ENCODE data around the gene OR8G1. TPM values are rescaled to one million over a fixed set of nuclear protein-coding genes. Genes with fewer than 3 reads are reported as not detected.

OR8G1 gene
- total RNA-seq, 4 donors from 2014 or later: not detected

DNA sequence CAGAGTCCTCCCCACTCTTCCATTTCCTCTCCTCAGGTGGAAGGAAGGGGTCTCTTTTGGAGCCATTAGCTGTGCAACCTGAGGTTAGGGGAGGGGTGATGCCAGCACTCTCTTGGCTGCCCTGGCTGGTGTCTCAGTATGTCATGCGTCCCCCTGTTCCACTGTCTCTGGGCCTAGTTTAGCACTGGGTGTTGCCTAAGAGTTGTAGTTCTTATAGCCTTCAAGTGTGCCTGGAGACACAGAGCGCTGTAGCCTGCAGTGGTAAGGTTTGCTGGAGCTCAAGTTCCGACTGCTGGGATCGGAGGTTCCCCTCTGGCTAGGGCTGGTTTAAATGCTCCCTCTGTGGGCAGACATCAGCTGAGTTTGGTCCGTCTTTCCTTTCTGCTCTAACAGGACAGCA lies 36.9 kb upstream of the OR8G1 start:
- intact Hi-C loops (cut with DNase I): no loop called here
- Histone ChIP-seq H3K36me3 (no peaks in the 10 kb centered on the region), H3K4me3 (no peak overlapping the region), H3K9me3 (no peaks in the 10 kb centered on the region), H3K4me1 (no peaks in the 10 kb centered on the region), H3K27ac (replicated peaks in 1 of 4) (no peak overlapping the region), H3K27me3 (no peaks in the 10 kb centered on the region)
- TF ChIP-seq, protein P1, sequence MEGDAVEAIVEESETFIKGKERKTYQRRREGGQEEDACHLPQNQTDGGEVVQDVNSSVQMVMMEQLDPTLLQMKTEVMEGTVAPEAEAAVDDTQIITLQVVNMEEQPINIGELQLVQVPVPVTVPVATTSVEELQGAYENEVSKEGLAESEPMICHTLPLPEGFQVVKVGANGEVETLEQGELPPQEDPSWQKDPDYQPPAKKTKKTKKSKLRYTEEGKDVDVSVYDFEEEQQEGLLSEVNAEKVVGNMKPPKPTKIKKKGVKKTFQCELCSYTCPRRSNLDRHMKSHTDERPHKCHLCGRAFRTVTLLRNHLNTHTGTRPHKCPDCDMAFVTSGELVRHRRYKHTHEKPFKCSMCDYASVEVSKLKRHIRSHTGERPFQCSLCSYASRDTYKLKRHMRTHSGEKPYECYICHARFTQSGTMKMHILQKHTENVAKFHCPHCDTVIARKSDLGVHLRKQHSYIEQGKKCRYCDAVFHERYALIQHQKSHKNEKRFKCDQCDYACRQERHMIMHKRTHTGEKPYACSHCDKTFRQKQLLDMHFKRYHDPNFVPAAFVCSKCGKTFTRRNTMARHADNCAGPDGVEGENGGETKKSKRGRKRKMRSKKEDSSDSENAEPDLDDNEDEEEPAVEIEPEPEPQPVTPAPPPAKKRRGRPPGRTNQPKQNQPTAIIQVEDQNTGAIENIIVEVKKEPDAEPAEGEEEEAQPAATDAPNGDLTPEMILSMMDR (IDR thresholded peaks at IDR 0.05): no peak
- TF ChIP-seq POLR2AphosphoS5 (IDR thresholded peaks at IDR 0.05) (no peak), POLR2A (IDR thresholded peaks at IDR 0.05; ENCODE audit: low read depth) (no peak), EP300 (IDR thresholded peaks at IDR 0.05) (no peak)
- WGBS: 80% methylated on average over 4 of the region's 5 CpGs
- DNase-seq (ENCODE audit: extremely low spot score): no peak

- no peak overlapping the region for H3K27ac ChIP-seq (replicated peaks in 1 of 4)
- no peaks in the 10 kb centered on the region for H3K9me3 ChIP-seq
- H3K4me1 ChIP-seq: no peaks in the 10 kb centered on the region
- 76% methylated on average over 6 of the region's 6 CpGs for WGBS
- no peak for DNase-seq (ENCODE audit: extremely low spot score)
- no peak for TF ChIP-seq POLR2A (IDR thresholded peaks at IDR 0.05; ENCODE audit: low read depth)
- no peak for TF ChIP-seq POLR2AphosphoS5 (IDR thresholded peaks at IDR 0.05)
- no peak for TF ChIP-seq EP300 (IDR thresholded peaks at IDR 0.05)
- TF ChIP-seq, protein P1 (IDR thresholded peaks at IDR 0.05): no peak
- peaks cover 0 to 11% (median 0%) of the 10 kb centered on the region in 4 donors for H3K27me3 ChIP-seq
- H3K36me3 ChIP-seq: no peaks in the 10 kb centered on the region
- no peak overlapping the region for H3K4me3 ChIP-seq
- intact Hi-C loops (cut with DNase I): no loop called here
These were observed 33.6 kb upstream of the OR8G1 start for GRCh38 chr11:124207102-124207792.

GRCh38 chr11:124209824-124210357 lies 31.0 kb upstream of the OR8G1 start:
- 94% methylated on average over 2 of the region's 6 CpGs for WGBS
- peaks cover 0 to 11% (median 0%) of the 10 kb centered on the region in 4 donors for H3K27me3 ChIP-seq
- H3K4me1 ChIP-seq: no peaks in the 10 kb centered on the region
- H3K27ac ChIP-seq (replicated peaks in 1 of 4): no peak overlapping the region
- DNase-seq (ENCODE audit: extremely low spot score): no peak
- H3K9me3 ChIP-seq: no peaks in the 10 kb centered on the region
- H3K4me3 ChIP-seq: no peak overlapping the region
- intact Hi-C loops (cut with DNase I): no loop called here
- TF ChIP-seq EP300 (IDR thresholded peaks at IDR 0.05) (no peak), POLR2AphosphoS5 (IDR thresholded peaks at IDR 0.05) (no peak), POLR2A (IDR thresholded peaks at IDR 0.05; ENCODE audit: low read depth) (no peak)
- TF ChIP-seq, protein P1 (IDR thresholded peaks at IDR 0.05): no peak
- H3K36me3 ChIP-seq: no peaks in the 10 kb centered on the region

- Histone ChIP-seq H3K4me1 (no peaks in the 10 kb centered on the region), H3K4me3 (no peak overlapping the region), H3K36me3 (no peaks in the 10 kb centered on the region), H3K27me3 (peaks cover 0 to 11% (median 0%) of the 10 kb centered on the region in 4 donors), H3K9me3 (no peaks in the 10 kb centered on the region), H3K27ac (replicated peaks in 1 of 4) (no peak overlapping the region)
- DNase-seq (ENCODE audit: extremely low spot score): no peak
- intact Hi-C loops (cut with DNase I): no loop called here
- TF ChIP-seq EP300 (IDR thresholded peaks at IDR 0.05): no peak
- no peak for TF ChIP-seq POLR2AphosphoS5 (IDR thresholded peaks at IDR 0.05)
- no peak for TF ChIP-seq POLR2A (IDR thresholded peaks at IDR 0.05; ENCODE audit: low read depth)
- TF ChIP-seq, protein P1 (IDR thresholded peaks at IDR 0.05): no peak
- WGBS: 74% methylated on average over 5 of the region's 5 CpGs
These were observed 30.5 kb upstream of the OR8G1 start for GRCh38 chr11:124210421-124210820.

Measured in esophagus muscularis mucosa (tissue), 4 donors.